Fibroblast of the aortic adventitia (primary cell): ENCODE measurements around the gene ZBTB12. TPM values are rescaled to one million over a fixed set of nuclear protein-coding genes. Genes with fewer than 3 reads are reported as not detected.

ENCODE experiments used
- DNase-seq: peaks from one replicate; pipeline ENCODE4 v3.0.0-alpha.2; 2010; ENCODE audit warnings: low read depth
- H3K4me3 ChIP-seq: 2 replicates; pipeline ENCODE4 v1.5.1; 2011; ENCODE audit warnings: low read depth, mild to moderate bottlenecking, control low read depth, low read length, moderate library complexity
- total RNA-seq: library from RNA; depleted of rRNA; stranded (reverse); fragments of >200 nt; gene quantifications from 2 replicates; pipeline ENCODE4 v1.2.3, GENCODE V29; 2012; ENCODE audit warnings: low replicate concordance
- TF ChIP-seq, protein P1 (sequence below): IDR thresholded peaks from 2 replicates; pipeline ENCODE4 v1.5.1; 2011; ENCODE audit warnings: mild to moderate bottlenecking, low read length, control low read depth, inconsistent platforms; ENCODE audit not compliant: insufficient read depth

The ZBTB12 gene
- total RNA-seq, 1 donor, result 3.3 TPM

DNA sequence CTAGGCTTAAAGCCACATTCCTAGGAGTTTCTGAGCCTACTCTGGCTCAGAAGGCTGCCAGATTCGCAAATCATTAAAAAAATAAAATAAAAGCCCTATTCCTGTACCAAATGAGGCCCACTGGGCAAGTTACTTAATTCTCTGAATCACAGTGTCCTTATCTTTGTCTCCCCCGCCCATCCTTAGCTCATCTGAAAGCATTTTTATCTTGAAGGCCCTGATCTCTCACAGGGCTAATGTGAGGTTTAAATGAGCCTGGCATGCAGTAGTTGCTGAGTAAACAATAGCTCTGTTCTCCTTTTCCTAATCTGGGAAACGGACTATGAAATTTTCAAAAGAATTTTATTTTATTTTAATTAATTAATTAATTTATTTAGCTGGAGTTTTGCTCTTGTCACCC is 2.1 kb upstream of the ZBTB12 start:
- peak; percentile 78 for DNase-seq
- no peak overlapping the region for H3K4me3 ChIP-seq
- TF ChIP-seq, protein P1, sequence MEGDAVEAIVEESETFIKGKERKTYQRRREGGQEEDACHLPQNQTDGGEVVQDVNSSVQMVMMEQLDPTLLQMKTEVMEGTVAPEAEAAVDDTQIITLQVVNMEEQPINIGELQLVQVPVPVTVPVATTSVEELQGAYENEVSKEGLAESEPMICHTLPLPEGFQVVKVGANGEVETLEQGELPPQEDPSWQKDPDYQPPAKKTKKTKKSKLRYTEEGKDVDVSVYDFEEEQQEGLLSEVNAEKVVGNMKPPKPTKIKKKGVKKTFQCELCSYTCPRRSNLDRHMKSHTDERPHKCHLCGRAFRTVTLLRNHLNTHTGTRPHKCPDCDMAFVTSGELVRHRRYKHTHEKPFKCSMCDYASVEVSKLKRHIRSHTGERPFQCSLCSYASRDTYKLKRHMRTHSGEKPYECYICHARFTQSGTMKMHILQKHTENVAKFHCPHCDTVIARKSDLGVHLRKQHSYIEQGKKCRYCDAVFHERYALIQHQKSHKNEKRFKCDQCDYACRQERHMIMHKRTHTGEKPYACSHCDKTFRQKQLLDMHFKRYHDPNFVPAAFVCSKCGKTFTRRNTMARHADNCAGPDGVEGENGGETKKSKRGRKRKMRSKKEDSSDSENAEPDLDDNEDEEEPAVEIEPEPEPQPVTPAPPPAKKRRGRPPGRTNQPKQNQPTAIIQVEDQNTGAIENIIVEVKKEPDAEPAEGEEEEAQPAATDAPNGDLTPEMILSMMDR, result no peak

DNA sequence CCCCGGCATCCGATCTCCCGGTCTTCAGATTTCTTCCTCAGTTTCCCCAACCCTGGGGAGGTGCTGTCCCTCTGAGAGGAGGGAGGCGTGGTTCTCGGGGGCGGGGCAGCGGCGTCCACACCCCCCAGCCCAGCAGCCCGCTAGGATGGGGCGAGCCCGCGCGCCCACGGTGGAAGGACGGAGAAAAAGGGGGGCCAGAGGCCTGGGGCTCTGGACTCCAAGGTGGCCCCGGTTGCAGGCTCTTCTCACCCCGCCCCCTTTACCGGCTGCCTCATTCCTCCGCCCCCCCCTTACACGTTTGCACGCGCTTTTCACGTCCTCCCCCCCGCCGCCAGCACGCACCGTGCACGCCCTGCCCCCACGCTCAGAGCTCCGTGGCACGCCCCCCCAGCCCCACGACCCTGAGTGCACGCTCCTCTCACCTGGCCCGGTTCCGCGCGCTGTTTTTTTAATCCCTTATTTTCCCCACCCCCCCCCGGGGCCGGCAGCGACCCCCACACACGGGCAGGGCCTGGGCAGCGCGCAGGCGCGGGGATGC is 402 bp downstream of the ZBTB12 start:
- peak overlapping the region; percentile 74 for H3K4me3 ChIP-seq
- TF ChIP-seq, protein P1, result no peak
- peak; percentile 45 for DNase-seq

DNA sequence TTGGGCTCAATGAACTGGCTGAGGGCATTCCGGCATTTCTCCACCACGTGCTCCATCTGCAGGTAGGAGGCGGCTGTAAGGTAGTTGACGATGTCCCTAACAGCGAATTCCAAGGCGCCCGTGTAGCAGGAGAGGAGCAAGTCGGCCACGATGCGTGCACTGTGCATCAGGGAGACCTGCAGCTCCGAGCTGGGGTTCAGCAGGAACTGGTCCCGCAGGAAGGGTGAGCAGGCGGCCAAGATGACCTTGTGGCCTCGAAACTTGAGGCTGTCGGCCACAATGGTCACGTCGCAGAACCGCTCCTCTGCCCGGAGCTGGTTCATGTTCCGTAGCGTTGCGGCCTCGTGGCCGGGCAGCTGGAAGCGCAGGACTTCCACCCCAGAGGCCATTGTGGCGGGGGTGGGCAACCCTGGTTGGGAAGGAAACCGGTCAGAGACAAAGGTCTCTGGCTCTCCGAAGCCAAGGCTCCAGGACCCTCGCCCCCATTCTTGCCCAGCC is 920 bp downstream of the ZBTB12 start:
- no peak for DNase-seq
- TF ChIP-seq, protein P1, result no peak
- H3K4me3 ChIP-seq, result peak overlapping the region; percentile 74

DNA sequence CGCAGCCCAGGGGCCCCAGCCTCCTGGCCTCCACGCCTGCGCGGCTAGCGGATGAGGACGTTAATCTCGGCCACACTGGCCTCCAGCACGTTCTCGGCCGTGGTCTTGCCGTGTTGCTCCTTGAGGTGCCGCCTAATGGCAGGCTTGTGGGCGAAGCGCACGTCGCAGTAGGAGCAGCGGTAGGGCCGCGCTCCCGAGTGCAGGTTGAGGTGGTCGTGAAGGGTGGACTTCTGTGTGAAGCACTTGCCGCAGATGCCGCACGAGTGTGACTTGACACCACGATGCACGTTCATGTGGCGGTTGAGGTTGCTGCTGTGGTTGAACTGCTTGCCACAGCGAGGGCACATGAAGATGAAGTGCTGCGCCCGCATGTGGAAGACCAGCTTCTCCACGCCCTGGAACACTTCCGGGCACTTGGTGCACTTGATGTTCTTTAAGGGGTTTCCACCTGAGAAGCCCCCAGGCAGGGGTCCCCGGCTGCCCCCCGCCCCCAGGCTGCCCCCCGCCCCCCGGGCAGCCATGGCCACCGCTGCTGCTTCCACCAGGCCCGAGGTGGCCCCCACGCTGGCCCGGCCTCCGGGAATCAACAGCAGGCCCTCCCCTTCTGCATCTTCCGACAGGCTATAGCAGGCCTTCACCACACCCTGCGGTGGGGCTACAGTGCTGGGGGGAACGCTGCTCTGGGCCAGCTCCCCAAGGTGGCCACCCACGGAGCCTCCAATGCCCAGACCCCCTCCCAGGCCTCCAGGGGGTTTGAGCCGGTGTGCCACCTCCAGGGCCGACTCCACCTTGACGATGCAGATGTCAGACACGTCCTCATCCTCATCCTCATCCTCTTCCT is 1.8 kb downstream of the ZBTB12 start:
- TF ChIP-seq, protein P1, result no peak
- H3K4me3 ChIP-seq, result no peak overlapping the region
- no peak for DNase-seq

DNA sequence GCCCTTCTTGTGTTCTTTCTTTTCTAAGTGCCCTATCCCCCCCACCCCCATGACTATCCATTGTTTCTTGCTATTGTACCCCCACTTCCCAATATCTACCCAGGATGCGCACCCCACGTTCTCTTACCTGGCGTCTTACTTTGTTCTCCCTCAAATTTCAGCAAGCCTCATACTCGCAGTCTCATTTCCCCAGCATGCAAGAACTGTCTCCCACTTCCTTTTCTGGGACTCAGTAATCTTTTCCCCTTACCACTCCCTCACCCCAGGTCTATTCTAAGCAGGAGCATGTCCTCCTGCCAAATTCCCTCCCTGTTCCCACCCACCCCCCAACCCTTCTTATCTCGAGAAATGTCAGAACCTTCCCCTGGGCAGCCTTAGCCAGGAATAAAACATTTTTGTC is 2.7 kb downstream of the ZBTB12 start:
- H3K4me3 ChIP-seq, result no peak overlapping the region

DNA sequence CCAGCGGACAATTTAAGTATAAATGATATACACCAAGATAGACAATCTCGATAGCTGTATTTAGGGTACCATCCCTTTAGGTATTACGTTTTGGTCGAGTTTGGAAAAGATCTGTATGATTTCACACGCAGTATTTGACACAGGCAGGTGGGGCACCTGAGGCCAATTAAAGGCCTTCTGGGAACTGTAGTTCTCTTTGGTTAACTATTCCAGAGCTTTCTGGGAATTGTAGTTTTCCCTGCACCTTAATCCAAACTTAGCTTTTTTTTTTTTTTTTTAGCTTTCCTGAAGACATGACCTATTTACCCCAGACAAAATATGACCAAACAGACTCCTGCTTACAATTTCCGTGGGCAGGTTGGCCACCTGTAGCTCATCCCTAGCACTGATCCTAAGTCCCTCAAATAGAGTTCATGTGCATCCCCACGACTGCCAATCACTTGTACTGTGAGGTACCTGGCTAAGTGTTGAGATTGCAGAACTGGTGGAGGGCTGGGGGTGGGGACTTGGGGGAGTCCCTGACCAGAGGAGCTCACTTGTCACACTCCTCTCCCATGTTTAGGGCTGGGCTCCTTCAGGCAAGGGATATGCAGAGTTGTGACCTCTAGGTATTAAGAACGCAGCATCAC is 3.4 kb downstream of the ZBTB12 start:
- H3K4me3 ChIP-seq, result peak overlapping the region; percentile 99
- peak; percentile 56 for DNase-seq
- TF ChIP-seq, protein P1, result no peak

More for the DNA sequence above, 2.7 kb downstream of the ZBTB12 start:
- no peak for DNase-seq
- TF ChIP-seq, protein P1, result no peak
